ENCODE results near the gene KCNIP4.

DNA sequence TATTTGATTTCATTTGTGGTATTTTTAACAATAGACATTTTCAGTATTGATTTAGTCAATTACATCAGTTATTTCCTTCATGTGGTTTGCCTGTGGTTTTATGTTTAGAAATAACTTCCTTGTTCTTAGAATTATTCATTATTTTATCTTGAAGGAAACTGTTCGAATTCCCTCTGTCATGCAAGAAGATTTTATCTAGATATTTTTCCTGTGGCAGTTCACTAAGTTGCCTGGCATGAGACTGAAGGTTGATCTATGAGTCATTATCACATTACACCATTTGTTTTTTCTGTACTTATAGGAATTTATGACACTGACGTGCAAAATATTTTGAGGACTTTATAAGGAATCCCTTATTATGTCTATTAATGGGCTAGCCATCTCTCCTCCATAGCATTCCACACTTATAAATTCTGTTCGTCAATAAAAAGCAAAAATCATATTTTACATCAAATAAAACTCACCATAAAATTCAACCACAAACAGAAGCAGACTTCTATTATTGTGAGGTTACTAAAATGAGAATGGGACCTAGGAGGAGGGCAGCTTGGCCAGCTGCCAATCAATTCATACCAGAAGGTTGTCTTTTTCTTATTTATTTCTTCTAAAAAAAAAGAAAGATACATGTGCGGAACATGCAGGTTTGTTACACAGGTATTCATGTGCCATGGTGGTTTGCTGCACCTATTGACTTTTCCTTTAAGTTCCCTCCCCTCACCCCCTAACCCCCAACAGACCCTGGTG, 179.0 kb downstream of the KCNIP4 start:
- TF ChIP-seq POLR2A (IDR thresholded peaks at IDR 0.05) (no peak), POLR2AphosphoS5 (IDR thresholded peaks at IDR 0.05) (no peak)
- TF ChIP-seq, protein P1, sequence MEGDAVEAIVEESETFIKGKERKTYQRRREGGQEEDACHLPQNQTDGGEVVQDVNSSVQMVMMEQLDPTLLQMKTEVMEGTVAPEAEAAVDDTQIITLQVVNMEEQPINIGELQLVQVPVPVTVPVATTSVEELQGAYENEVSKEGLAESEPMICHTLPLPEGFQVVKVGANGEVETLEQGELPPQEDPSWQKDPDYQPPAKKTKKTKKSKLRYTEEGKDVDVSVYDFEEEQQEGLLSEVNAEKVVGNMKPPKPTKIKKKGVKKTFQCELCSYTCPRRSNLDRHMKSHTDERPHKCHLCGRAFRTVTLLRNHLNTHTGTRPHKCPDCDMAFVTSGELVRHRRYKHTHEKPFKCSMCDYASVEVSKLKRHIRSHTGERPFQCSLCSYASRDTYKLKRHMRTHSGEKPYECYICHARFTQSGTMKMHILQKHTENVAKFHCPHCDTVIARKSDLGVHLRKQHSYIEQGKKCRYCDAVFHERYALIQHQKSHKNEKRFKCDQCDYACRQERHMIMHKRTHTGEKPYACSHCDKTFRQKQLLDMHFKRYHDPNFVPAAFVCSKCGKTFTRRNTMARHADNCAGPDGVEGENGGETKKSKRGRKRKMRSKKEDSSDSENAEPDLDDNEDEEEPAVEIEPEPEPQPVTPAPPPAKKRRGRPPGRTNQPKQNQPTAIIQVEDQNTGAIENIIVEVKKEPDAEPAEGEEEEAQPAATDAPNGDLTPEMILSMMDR (IDR thresholded peaks at IDR 0.05) = no peak
